Sigmoid colon (tissue), 7 donors: ENCODE results near the gene UBL7. TPM values are rescaled to one million over a fixed set of nuclear protein-coding genes. Genes with fewer than 3 reads are reported as not detected.

Source experiments
- DNase-seq: peaks from one replicate; pipeline ENCODE4 v3.0.0-alpha.2; 2019
- H3K27ac ChIP-seq, 4 donors: fragments of 200-600 bp; sonication (generic); one replicate each; pipeline ENCODE4 v1.5.1; 2016 to 2019; ENCODE audit warnings: mild to moderate bottlenecking in 1 of 4
- H3K27me3 ChIP-seq, 3 donors: fragments of 200-600 bp; sonication (generic); one replicate each; pipeline ENCODE4 v1.5.1; 2019; ENCODE audit warnings: mild to moderate bottlenecking in 1 of 3
- H3K36me3 ChIP-seq, 4 donors: fragments of 200-600 bp; sonication (generic); one replicate each; pipeline ENCODE4 v1.5.1; 2016 to 2019
- H3K4me1 ChIP-seq, 4 donors: fragments of 200-600 bp; sonication (generic); one replicate each; pipeline ENCODE4 v1.5.1; 2017 to 2019
- H3K4me3 ChIP-seq, 4 donors: fragments of 200-600 bp; sonication (generic); one replicate each; pipeline ENCODE4 v1.5.1; 2017 to 2019; ENCODE audit warnings: mild to moderate bottlenecking in 2 of 4, moderate library complexity in 1 of 4
- H3K9me3 ChIP-seq, 4 donors: fragments of 200-600 bp in 3 of 4; sonication (generic) in 3 of 4; one replicate each; pipeline versions ENCODE4 v1.5.1 to v1.6.1; 2013 to 2019
- EP300 ChIP-seq, 4 donors: sonication (generic); formaldehyde crosslinking; IDR thresholded peaks; one replicate each; pipeline ENCODE4 v1.6.1; 2017; ENCODE audit warnings: antibody characterized with exemption in 4 of 4
- POLR2A ChIP-seq, 2 donors: fragments of 450-650 bp; IDR thresholded peaks; one replicate each; pipeline ENCODE4 v1.6.1; 2016; ENCODE audit warnings: antibody characterized with exemption in 2 of 2, mild to moderate bottlenecking in 2 of 2, moderate library complexity in 2 of 2
- POLR2AphosphoS5 ChIP-seq, 4 donors: sonication (generic); formaldehyde crosslinking; IDR thresholded peaks; one replicate each; pipeline ENCODE4 v1.6.1; 2017; ENCODE audit warnings: antibody characterized with exemption in 4 of 4
- WGBS, 2 donors: extraction: QIAGEN DNeasy Blood & Tissue Kit; methylation state at CpG; one replicate each; pipeline ENCODE4 v1.1.7; 2013; 5-methylcytosine and 5-hydroxymethylcytosine counted together
- intact Hi-C: fragments of 100-400 bp; cut with DNase I; formaldehyde crosslinking; loops from one replicate; pipeline ENCODE4 v1.15.1; 2023
- polyA plus RNA-seq, 3 donors: library from polyadenylated mRNA; stranded (reverse); fragments of 200-250 nt; gene quantifications; one replicate each; pipeline ENCODE4 v1.2.3, GENCODE V29; 2013
- total RNA-seq, 4 donors: library from RNA; depleted of rRNA; stranded (reverse); fragments of >200 nt; gene quantifications; one replicate each; pipeline ENCODE4 v1.1.0, GENCODE V29; 2016
- TF ChIP-seq, protein P1 (sequence below), 4 experiments: fragments of 450-650 bp in 3 of 4; fragments of 200-600 bp in 1 of 4; IDR thresholded peaks; one replicate each; pipeline ENCODE4 v1.5.1; 2016 to 2019; ENCODE audit warnings: antibody characterized with exemption in 4 of 4, mild to moderate bottlenecking in 3 of 4, moderate library complexity in 2 of 4
- donor health status: healthy with polysubstance abuse.
- donor health status: Bipolar disorder and iron deficiency.
- donor health status: healthy.

The UBL7 gene
- total and polyA plus RNA-seq, 7 donors, result 32.4 to 85.5 (median 48.5) TPM

DNA sequence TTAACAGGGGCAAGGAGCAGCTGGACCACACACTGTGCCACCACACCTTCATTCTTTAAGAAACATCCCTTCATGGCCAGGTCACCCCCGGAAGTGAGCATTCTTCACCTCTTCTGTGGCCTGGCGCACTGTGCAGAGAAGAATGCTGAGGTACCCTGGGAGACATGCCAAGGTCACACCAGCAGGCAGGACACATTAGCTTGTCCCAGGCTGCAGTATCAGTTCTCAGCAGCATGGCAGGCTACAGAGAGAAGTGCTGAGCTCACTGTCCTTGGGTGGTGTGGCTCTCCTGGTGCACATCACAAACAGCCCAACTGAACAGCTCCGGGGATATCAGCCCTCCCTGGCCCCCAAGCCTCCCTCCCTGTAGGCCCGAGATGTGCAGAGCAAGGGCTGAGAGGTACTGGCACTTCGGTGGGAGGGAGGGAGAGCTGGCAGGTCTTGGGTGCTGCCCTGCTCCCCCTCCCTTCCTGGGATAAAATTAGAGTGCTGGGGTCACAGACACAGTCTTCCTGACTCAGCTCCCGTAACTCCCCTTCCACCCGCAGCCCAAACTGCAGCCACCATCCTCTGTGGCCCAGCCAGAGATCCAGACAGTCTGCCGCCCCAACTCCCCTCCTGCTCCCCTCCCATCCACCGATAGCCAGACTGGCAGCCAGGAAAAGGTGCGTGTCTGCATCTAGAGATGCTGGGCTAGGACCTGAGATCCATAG, 40.6 kb downstream of the UBL7 start:
- intact Hi-C loops, result no loop called here
- DNase-seq, result no peak
- TF ChIP-seq EP300 (IDR thresholded peaks at IDR 0.05), result no peak
- TF ChIP-seq, protein P1, sequence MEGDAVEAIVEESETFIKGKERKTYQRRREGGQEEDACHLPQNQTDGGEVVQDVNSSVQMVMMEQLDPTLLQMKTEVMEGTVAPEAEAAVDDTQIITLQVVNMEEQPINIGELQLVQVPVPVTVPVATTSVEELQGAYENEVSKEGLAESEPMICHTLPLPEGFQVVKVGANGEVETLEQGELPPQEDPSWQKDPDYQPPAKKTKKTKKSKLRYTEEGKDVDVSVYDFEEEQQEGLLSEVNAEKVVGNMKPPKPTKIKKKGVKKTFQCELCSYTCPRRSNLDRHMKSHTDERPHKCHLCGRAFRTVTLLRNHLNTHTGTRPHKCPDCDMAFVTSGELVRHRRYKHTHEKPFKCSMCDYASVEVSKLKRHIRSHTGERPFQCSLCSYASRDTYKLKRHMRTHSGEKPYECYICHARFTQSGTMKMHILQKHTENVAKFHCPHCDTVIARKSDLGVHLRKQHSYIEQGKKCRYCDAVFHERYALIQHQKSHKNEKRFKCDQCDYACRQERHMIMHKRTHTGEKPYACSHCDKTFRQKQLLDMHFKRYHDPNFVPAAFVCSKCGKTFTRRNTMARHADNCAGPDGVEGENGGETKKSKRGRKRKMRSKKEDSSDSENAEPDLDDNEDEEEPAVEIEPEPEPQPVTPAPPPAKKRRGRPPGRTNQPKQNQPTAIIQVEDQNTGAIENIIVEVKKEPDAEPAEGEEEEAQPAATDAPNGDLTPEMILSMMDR (IDR thresholded peaks at IDR 0.05), result no peak
- TF ChIP-seq POLR2A (IDR thresholded peaks at IDR 0.05), result no peak
- no peak for TF ChIP-seq POLR2AphosphoS5 (IDR thresholded peaks at IDR 0.05)
- Histone ChIP-seq H3K27me3 (no peaks in the 10 kb centered on the region), H3K27ac (peak overlapping the region in 3 of 4 donors; percentile 25 to 49 (median 47)), H3K4me1 (peaks cover 0 to 9% (median 0%) of the 10 kb centered on the region in 4 donors), H3K36me3 (no peaks in the 10 kb centered on the region), H3K9me3 (no peaks in the 10 kb centered on the region), H3K4me3 (no peak overlapping the region)
- WGBS, 2 donors, result 81 to 86% methylated on average over 10 of the region's 10 CpGs

GRCh38 chr15:74419432-74419831, 41.5 kb downstream of the UBL7 start:
- TF ChIP-seq POLR2AphosphoS5 (IDR thresholded peaks at IDR 0.05) (no peak), POLR2A (IDR thresholded peaks at IDR 0.05) (no peak), EP300 (IDR thresholded peaks at IDR 0.05) (no peak)
- TF ChIP-seq, protein P1 (IDR thresholded peaks at IDR 0.05), result no peak
- intact Hi-C loops, result no loop called here
- no peak for DNase-seq
- 91 to 93% methylated on average over 4 of the region's 4 CpGs for WGBS, 2 donors
- no peak overlapping the region for H3K4me3 ChIP-seq
- H3K4me1 ChIP-seq, result peaks cover 0 to 9% (median 0%) of the 10 kb centered on the region in 4 donors
- H3K9me3 ChIP-seq, result no peaks in the 10 kb centered on the region
- no peak overlapping the region for H3K27ac ChIP-seq
- no peaks in the 10 kb centered on the region for H3K27me3 ChIP-seq
- no peaks in the 10 kb centered on the region for H3K36me3 ChIP-seq

GRCh38 chr15:74418575-74419338, 42.2 kb downstream of the UBL7 start:
- no peaks in the 10 kb centered on the region for H3K27me3 ChIP-seq
- TF ChIP-seq POLR2A (IDR thresholded peaks at IDR 0.05) (no peak), POLR2AphosphoS5 (IDR thresholded peaks at IDR 0.05) (no peak), EP300 (IDR thresholded peaks at IDR 0.05) (no peak)
- TF ChIP-seq, protein P1 (IDR thresholded peaks at IDR 0.05), result no peak
- WGBS, 2 donors, result 52 to 72% methylated on average over 16 of the region's 16 CpGs
- no peak for DNase-seq
- no peaks in the 10 kb centered on the region for H3K9me3 ChIP-seq
- H3K36me3 ChIP-seq, result no peaks in the 10 kb centered on the region
- intact Hi-C loops, result no loop called here
- H3K27ac ChIP-seq, result no peak overlapping the region
- H3K4me3 ChIP-seq, result no peak overlapping the region
- peaks cover 0 to 9% (median 0%) of the 10 kb centered on the region in 4 donors for H3K4me1 ChIP-seq

DNA sequence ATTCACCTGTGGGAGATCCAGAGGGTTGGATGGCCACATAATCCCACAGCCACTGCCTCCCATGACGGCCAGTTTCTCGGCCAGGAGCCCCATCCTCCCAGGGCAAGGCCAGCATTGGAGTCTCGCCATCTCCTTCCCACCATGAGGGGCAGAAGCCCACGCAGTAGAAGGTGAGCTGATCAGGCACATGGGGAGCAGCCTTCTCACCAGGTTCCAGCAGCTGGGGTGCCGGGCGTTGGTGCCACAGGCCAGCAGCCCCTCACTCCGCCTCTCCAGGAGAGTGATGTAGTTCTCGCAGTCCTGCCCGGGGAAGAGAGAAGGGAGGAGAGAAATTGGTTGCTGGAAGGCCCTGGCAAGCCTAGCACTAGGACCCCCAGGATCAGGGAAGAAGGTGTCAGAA, 43.3 kb downstream of the UBL7 start:
- Histone ChIP-seq H3K36me3 (no peaks in the 10 kb centered on the region), H3K27me3 (no peaks in the 10 kb centered on the region), H3K4me3 (no peak overlapping the region), H3K27ac (no peak overlapping the region), H3K9me3 (no peaks in the 10 kb centered on the region), H3K4me1 (peaks cover 0 to 3% (median 0%) of the 10 kb centered on the region in 4 donors)
- no peak for DNase-seq
- TF ChIP-seq, protein P1 (IDR thresholded peaks at IDR 0.05), result no peak
- no peak for TF ChIP-seq EP300 (IDR thresholded peaks at IDR 0.05)
- no peak for TF ChIP-seq POLR2AphosphoS5 (IDR thresholded peaks at IDR 0.05)
- TF ChIP-seq POLR2A (IDR thresholded peaks at IDR 0.05), result no peak
- 95% methylated on average over 9 of the region's 9 CpGs for WGBS, 2 donors
- intact Hi-C loops, result no loop called here
